MM.1S (cell line): ENCODE results near the gene RNF123.
"Not testable (repeated sequence)": the region's sequence is repeated elsewhere in the genome, so short reads cannot be mapped to it uniquely, and the experiment has no call there.

Source experiments
- CTCF ChIP-seq: fragments of 300-600 bp; sonication (generic); IDR thresholded peaks from 2 replicates; pipeline ENCODE4 v1.5.1; 2016; ENCODE audit warnings: antibody characterized with exemption, low read length, mixed read lengths
- EZH2 ChIP-seq: fragments of 300-600 bp; sonication (generic); optimal IDR thresholded peaks from 2 replicates; pipeline ENCODE3; 2017; ENCODE audit warnings: low read depth, mild to moderate bottlenecking, antibody characterized with exemption, low read length, mixed read lengths
- EZH2phosphoT487 ChIP-seq: fragments of 300-600 bp; sonication (generic); IDR thresholded peaks from 2 replicates; pipeline ENCODE4 v1.6.1; 2018; ENCODE audit warnings: antibody characterized with exemption, low read length

GRCh38 chr3:49695350-49696015 lies 6.1 kb downstream of the RNF123 start:
- TF ChIP-seq CTCF, EZH2phosphoT487, EZH2: not testable (repeated sequence)
